ENCODE data around the gene E2F8. TPM values are rescaled to one million over a fixed set of nuclear protein-coding genes. Genes with fewer than 3 reads are reported as not detected.

The E2F8 gene
- total RNA-seq, 1 experiment from 2014 or later = 5.2 TPM

GRCh38 chr11:19225123-19225522, 15.6 kb downstream of the E2F8 start:
- no peak for DNase-seq (ENCODE audit: low read depth)

GRCh38 chr11:19220903-19221724, 19.6 kb downstream of the E2F8 start:
- DNase-seq (ENCODE audit: low read depth) = no peak

- DNase-seq (ENCODE audit: low read depth) = no peak
These were observed 21.8 kb downstream of the E2F8 start for GRCh38 chr11:19218786-19219460.

DNA sequence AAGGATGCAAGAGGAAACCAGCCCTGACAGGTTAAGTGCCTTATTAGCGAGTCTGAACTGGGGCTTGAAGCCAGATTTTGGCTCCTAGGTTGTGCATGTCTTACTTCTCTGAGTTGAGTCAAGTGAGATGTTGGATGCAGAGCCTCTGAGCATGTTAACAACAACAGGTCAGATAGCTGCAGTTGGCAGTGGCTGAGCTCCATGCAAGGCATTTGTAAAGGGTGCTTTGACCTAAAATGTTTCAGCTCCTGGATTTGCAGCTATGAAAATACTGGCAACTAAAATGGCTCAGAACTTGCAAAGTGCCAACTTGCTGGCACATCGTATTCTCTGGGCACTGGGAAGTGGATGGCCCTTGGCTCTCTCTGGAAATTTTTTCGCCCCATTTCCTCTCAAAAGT, 22.5 kb downstream of the E2F8 start:
- DNase-seq (ENCODE audit: low read depth) = no peak

- DNase-seq (ENCODE audit: low read depth) = no peak
These were observed 23.9 kb downstream of the E2F8 start for GRCh38 chr11:19216709-19217374.

DNA sequence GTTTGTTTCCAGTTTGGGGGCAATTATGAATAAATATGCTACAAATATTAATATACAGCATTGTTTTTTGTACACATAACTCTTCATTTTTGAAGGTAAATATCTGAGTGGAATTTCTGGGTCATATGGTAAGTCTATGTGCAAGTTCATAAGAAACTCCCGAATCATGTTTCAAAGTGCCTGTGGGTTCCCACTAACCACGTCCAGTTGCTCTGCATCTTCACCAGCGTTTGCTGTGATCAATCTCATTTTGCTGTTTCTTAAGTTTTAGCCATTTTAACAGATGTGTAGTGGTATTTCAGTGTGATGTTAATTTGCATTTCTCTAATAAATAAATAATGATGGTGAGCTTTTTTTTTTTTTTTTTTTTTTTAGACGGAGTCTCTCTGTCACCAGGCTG, 24.7 kb downstream of the E2F8 start:
- DNase-seq (ENCODE audit: low read depth) = no peak

DNA sequence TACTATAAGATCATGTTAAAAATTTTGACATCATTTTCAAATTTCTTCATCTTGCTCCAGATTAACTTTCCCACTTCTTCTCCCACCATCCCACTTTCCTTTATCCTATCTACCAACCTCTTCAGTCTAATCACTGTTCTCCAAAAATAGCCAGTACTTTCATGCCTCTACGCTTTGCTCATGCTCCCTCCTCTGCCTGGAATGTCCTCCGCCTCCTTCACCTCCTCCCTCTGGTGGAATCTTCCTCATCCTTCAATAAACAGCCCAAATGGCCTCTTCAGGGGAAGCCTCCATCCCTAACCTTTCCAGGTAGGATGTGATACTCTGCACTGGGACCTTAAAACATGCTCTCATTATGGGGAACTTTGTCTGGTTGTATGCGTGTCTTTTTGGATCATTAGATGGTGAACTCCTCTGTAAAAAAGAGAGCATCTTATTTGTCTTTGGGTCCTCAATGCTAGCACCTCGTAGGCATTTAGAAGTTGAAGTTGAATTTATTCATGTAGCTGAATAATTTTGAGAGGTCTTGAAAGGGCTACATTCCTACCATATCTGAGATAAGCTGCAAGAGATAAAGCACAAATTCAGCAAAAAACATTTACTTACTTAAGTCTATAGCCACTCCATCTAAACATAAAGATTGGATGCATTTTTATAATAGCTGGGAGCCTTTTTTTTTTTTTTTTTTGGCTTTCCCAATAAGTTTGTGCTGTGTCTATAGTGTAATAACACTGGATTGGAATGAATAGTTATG, 31.0 kb downstream of the E2F8 start:
- DNase-seq (ENCODE audit: low read depth) = no peak

DNA sequence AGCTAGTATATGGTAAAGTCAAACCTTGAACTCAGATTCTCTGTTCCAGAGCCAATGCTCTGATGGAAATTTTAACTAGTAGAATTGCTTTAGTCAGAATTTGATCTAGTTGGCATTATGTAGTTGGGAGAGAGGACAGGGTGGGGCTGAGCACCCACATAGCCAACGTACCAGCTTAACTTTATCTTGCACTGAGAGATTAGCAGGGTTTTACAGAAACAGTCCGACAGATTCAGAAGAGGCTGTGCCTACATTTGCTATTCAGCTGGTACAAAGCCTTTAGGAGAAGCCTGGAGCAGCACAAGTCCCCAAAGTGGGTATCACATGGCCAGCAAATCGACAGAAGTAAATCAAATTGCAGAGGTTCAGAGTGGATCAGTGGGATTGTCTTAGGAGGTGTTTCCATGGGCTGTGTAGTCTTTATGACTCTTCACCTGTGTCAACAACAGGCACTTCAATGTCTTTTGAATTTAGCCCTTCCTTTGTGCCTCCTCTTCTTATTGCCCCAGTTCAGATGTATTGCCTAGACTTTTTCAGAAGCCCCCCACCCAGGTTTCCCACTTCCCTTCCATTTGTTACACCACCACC, 31.7 kb downstream of the E2F8 start:
- no peak for DNase-seq (ENCODE audit: low read depth)

- DNase-seq (ENCODE audit: low read depth) = no peak
These were observed 32.6 kb downstream of the E2F8 start for GRCh38 chr11:19208181-19208580.

GRCh38 chr11:19204836-19205235, 35.9 kb downstream of the E2F8 start:
- DNase-seq (ENCODE audit: low read depth) = no peak

GRCh38 chr11:19201737-19202605, 38.8 kb downstream of the E2F8 start, which contains the start of gene CSRP3:
Gene CSRP3, minus strand, starts transcription at chr11:19201983. Its CDS starts 9,535 bp downstream, at chr11:19192448.
- DNase-seq (ENCODE audit: low read depth) = peak; percentile 11

- peak; percentile 74 for DNase-seq (ENCODE audit: low read depth)
These were observed 40.1 kb downstream of the E2F8 start for GRCh38 chr11:19200410-19201201.

- no peak for DNase-seq (ENCODE audit: low read depth)
These were observed 41.0 kb downstream of the E2F8 start for GRCh38 chr11:19199771-19200170.

- DNase-seq (ENCODE audit: low read depth) = no peak
These were observed 41.7 kb downstream of the E2F8 start for GRCh38 chr11:19199048-19199447.

DNA sequence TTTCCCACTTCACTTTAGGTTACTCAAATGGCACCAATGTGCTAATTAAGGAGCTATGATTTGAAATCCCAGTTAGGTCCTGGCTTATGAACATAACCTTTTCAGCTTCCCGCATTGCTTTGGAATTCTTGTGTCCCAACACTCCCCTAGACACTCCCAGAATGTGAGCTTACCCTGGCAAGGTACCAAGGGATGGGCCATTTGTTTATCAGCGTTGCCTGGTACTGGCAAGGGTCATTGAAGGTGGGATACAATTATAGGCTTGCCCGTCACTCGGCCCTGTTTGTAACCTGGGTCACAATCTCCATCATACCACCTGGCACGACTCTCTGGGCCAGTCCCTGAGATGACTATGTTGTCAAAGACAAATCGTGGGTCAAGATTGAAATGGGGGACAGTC, 44.3 kb downstream of the E2F8 start:
- DNase-seq (ENCODE audit: low read depth) = no peak

DNA sequence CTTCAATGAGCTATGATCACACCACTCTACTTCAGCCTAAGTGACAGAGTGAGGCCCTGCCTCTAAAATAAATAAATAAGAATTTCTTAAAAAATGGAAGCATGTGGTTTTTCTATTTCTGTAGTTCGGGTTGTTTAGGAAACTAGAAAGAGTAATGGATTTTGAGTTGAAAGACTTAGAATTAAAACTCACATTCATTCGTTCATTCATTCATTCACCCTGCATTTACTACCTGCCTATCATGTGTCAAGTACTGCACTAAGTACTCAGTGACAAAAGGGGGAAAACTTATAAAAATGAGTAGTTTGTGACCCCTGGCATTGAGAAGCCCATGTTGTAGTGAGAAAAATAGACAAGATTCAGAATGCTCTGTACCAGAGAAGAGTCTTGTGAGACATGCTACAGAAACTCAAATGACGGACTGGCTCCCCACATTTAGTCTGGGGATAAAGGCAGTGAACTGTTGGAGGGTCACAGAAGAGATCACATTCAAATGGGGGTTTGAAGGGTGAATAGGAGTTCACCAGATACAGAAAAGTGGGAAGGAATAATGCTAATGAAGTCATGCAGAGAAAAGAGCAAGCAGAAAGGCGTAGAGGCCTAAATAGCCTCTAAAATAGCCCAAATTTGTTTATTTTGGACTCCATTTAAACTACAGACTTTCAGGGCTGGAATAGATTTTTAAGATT, 46.0 kb downstream of the E2F8 start:
- DNase-seq (ENCODE audit: low read depth) = no peak

DNA sequence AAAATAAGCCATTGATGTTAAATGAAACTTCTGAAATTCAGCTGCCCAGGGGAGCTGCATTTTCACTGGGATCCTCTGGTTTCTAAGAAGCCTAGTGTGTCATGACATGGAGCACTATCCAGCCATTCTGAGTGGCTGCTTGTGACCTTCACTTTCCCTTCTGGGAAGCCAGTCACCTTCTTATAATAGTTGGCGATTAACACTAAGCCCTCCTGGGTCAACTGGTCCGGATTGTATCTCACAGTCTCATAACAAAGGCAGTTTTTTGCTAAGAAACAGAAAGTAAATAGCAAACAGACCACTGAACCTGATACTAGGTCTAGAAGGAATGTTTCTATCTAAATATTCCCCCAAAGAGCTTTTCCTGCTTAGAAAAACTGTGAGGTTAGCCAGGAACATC, 46.8 kb downstream of the E2F8 start:
- no peak for DNase-seq (ENCODE audit: low read depth)

- no peak for DNase-seq (ENCODE audit: low read depth)
These were observed 49.1 kb downstream of the E2F8 start for GRCh38 chr11:19191530-19192169.

DNA sequence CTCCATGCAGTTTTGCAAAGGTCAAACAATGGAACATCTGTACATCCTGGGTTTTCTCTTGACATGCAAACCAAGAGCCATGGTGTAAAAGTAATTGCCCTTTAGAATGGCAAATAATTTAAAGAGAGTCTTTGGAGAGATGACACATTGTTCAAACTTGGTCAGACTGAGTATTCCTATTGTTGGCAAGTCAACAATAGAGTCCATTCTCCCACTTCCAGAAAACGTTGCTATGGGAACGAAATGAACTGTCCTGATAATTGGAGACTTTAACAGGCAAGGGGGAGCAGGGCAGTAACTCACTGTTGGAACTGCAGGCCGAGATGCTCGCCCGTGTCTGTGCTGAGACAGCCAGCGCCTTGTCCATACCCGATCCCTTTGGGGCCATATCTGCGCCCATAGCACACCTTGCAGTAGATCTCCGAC, 52.9 kb downstream of the E2F8 start:
- no peak for DNase-seq (ENCODE audit: low read depth)

Data from Daoy (cell line).